ENCODE results near the gene OSBPL9.

DNA sequence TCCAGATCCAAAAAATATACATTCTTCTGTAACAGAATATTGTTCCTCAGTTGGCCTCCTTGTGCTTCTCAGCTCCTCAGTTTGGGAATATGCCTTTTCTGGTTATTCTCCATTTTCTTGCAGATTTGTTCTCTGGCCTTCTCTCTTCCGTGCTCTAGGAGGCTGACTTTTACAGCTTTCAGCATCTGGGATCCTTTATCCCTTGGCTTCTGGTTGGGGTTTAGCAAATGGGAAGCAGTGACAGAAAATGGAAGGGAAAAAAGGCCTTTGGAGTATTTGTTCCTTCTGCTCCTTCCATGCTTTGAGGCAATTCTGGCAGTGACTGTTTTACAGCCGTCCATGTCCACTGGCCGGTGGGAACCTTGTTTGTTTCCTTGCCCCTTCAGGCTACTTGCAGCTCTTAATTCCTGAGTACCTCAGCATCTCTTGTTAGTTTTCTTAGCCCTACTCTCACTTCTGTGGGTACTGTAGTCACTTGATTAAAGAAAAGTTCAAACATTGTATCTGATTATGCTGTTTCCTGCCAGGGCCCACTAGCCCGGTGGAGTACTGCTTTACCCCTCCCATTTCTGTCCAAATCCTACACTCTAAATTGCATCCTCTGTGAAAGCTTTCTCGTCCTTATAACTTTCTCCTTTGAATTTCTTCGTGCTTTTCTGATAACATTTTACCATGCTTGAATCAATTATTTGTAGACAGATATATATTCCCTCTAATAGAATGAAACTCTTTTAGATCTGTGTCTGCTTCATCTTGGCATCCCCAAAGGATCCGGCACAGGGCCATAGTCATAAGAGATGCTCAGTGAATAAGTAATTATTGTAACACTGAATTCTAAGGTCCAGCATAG is 118.2 kb downstream of the OSBPL9 start:
- no peak for TF ChIP-seq FOXA1 (IDR thresholded peaks at IDR 0.05)
- TF ChIP-seq TARDBP (IDR thresholded peaks at IDR 0.05): no peak
